HG03565 (cell line): ENCODE data around the gene TFDP1.

Experiments
- ATAC-seq: cut with Tn5 transposase; IDR thresholded peaks from one replicate; pipeline ENCODE4 v1.9.1; 2021; ENCODE audit warnings: mild to moderate bottlenecking, moderate library complexity; ENCODE audit not compliant: unreplicated experiment

TFDP1 gene

DNA sequence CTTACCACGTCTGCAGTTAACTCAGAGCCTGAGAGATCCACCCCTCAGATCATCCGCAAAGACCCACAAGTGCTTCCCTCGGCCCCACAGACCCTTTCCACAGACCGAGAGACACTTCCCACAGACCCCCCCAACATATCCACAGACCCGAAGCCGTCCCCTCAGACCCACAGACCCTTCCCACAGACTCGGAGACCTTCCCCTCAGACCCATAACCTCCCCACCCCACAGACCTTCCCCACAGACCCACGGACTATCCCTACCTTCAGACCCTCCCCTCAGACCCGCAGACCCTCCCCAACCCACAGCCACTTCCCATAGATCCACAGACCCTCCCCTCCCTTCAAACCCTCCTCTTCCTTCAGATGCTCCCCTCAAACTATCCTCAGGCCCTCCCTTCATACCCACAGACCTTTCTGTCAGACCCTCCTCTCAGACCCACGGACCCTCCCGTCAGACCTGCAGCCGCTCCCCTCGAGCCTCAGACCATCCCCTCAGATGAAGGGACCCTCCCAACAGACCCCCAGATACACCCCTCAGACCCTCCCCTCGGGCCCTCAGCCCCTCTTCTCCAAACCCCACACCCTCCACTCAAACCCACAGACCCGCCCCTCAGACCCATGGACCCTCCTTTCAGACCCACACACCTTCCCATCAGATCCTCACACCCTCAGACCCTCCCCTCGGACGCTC is 20.1 kb upstream of the TFDP1 start:
- no peak for ATAC-seq

GRCh38 chr13:113565526-113566226 is 18.9 kb upstream of the TFDP1 start:
- no peak for ATAC-seq

DNA sequence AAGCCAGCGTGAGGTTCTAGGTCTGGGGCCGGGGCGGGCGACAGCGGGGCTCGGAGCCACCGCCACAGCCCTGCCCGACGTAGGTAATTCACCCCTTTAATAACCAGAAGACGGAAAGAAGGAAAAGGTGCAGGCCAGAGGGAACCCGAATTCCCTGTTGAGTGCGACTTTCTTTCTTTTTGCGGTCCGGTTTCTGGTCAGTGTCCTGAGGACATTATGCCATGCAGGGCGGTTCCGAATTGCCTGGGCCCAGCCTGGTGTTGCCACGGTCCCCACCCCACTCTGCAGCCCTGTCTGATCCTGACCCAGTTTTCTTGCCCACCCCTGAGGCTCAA is 18.4 kb upstream of the TFDP1 start:
- ATAC-seq, result no peak

DNA sequence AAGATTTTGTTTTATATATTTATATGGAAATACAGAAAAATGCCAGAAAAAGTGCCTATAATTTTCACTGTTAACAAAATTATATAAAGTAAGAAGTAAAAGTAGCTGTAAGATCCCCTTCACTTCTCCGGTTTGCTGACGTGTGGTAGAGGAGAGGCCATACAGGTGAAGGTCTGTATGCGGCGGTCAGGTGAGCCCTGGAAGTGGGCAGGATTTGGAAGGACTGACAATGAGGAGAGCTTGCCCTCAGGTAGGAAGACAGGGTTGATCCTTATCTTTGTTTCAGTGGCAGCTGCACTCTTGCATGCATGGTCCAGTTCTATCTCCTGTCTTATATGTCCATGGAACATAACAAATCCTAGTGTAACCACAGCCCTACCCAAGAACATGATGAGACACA is 16.9 kb upstream of the TFDP1 start:
- no peak for ATAC-seq

- ATAC-seq, result no peak
Measured at GRCh38 chr13:113573065-113573464, 11.5 kb upstream of the TFDP1 start.

GRCh38 chr13:113576597-113576996 is 8.0 kb upstream of the TFDP1 start:
- no peak for ATAC-seq

GRCh38 chr13:113577881-113578435 is 6.6 kb upstream of the TFDP1 start:
- ATAC-seq, result no peak

GRCh38 chr13:113579686-113580085 is 4.9 kb upstream of the TFDP1 start:
- ATAC-seq, result no peak

GRCh38 chr13:113581871-113582270 is 2.7 kb upstream of the TFDP1 start:
- no peak for ATAC-seq

DNA sequence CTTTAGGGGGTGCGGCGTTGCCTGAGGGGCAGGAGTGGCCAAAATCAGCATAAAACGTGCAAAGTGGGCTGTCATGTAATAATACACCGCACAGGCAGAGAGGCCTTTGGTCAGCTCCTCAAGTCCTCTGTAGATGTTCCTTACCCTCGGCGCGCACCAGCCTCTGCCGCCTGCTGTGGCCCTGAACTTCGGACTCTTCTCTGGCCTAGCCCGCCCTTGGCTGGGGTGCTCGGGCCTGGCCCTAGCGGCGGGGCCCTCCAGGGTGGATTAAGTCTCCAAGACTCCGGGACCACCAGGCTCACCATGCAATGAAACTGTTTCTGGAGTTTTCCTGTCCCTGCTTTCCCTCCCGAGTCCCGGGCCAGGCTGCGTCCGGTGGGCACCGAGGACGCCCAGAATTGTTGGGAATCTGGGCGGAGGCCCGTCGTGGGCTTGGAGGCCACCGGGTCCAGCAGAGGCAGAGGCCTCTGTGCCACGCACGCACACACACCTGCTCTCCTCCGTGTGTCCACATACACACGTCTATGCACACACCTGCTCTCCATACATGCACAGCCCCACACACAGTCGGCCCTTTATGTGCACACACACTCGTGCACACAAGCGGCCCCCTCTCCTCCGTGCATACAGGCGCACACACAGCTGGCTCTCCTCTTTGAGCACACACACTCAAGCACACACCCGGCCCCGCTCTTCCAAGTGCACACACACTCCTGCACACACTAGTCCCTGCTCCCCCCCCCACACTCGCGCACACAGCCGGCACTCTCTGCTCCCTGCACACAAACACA is 1.5 kb upstream of the TFDP1 start:
- no peak for ATAC-seq

DNA sequence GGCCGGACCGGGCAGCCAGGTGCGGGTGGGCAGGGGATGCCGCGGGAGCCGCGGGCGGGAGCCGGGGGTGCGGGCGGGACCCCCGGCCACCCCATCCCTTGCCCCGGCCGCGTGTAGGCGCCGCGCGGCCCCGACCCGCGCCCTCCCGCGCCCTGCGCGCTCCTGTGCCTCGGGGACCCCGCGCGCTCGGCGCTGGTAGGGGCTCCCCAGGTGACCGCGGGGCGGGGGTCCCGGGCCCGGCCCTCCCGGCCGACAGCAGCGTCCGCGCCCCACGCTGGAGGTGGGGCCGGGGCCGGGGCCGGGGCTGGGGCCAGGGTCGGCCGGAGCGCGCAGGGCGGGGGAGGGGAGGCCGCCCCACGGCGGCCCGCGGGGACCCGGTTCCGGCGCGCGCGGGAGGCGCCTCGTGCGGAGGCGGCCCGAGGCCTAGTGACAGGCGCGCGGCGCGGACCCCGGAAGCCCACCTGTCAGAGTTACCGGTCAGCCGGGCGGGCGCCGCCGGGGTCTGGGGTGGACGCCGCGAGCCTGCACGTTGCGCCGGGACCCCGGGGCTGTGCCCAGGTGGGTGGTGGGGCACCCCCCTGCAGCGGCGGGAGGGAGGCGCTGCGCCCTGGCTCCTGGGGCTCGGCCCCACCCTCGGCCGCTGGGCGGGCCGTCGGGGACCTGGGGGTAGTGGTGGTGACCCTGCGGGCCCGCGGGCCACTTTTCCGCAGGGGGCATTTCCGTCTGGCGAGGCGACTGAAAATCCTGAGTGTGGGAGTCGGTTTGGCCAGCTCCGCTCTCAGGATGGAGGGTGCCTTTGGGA is 518 bp downstream of the TFDP1 start:
- peak; percentile 15 for ATAC-seq

GRCh38 chr13:113585896-113586295 is 1.3 kb downstream of the TFDP1 start:
- no peak for ATAC-seq

DNA sequence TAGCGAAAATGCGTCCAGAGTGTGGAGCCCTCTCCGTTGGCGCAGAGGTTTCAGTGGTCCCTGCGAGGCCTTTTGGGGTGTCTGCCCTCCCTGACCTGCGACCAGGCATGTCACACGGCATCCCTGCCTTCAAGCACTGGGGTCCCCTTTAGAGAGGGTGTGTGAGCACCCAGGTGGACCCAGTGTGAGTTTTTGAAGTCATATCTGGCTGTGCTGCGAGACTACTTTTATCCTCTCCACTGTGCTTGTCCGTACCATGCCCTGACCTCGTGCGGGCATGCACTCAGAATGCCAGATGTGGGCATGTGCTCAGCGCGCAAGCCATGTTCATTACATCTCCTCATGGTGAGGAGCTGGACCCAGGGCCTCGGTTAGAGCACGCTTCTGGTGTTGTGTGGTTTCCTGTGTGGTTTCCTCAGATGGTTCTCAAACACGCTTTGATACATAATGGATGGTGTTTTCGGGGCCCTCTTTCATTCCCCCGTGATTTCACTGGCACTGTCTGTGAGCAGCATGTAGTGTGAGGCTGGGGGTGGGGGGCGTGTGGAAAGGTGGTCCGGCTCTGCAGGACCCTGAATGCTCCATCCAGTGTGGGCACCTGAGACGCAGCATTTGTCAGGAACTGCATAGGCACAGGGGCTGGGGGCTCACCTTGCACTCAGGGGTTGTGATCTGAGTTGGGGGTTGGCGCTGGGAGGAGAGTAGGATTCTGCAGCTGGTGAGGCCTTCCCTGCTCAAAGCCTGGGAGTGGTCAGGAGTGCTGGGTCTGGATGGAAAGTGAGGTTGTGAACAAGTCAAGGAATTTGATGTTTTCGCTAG is 2.3 kb downstream of the TFDP1 start:
- ATAC-seq, result no peak

DNA sequence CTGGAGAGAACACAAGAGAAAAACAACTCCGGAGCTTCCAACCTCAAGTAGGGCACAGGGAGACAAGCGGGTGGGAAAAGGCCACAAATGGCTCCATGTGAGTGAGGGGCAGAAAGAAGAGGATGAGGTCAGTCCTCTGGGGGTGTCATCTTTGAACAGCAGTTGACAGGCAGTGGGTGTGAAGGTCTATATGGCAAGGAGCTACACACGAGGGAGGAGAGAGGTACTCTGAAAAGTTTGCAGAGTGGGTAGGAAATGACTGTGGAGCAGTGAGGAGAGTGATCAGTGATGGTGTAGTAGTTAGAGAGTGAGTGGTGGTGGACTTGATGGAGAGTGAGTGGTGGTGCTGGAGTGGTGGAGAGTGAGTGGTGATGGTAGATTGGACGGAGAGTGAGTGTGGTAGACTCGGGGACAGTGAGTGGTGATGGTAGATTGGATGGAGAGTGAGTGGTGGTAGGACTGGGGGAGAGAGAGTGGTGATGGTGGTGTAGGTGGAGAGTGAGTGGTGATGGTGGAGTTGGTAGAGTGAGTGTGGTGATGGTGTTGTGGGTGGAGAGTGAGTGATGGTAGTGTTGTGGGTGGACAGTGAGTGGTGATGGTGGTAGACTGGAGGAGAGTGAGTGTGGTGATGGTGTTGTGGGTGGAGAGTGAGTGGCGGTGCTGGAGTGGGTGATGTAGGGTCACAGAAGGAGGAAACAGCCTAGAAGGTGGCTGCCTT is 4.0 kb downstream of the TFDP1 start:
- no peak for ATAC-seq

GRCh38 chr13:113589251-113589960 is 4.9 kb downstream of the TFDP1 start:
- no peak for ATAC-seq

DNA sequence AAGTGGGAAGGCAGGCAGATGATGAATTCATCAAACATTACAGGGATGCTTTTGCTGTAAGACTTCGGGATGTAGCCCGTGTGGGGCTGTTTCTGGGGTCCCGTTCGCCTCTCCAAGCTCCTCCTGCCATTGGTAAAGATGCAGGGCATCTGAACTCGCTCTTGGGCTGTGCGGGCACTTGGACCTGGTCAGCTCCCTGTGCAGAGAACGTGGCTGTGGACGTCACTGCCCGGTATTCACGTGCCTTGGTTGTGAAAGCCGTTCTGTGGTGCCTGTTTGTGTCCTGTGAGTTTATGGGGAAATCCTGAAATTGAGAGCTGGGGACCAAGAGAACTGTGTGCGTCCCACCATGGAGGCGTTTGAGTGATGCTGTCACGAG is 5.4 kb downstream of the TFDP1 start:
- no peak for ATAC-seq

- ATAC-seq, result no peak
Measured at GRCh38 chr13:113591750-113592149, 7.2 kb downstream of the TFDP1 start.

DNA sequence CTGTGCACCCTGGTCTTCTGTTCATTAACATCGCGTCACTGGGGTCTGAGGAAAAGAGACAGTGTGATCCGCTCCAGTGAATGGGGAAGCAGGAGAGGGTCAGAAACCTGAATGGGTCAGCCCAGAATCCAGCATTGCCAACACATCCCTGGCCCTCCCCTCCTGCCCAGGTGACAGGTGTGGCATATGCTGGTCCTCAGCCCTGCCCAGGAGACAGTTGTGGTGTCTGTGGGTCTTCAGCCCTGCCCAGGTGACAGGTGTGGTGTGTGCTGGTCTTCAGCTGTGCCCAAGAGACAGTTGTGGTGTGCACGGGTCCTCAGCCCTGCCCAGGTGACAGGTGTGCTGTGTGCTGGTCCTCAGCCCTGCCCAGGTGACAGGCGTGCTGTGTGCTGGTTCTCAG is 8.0 kb downstream of the TFDP1 start:
- ATAC-seq, result no peak
